Gastrocnemius medialis (tissue), 4 donors: ENCODE results near the gene SNAP25. TPM values are rescaled to one million over a fixed set of nuclear protein-coding genes. Genes with fewer than 3 reads are reported as not detected.

Experiments
- ATAC-seq, 2 donors: fragments of 150-250 bp; one replicate each; pipeline ENCODE4 v1.9.1; 2016
- DNase-seq, 2 donors: peaks; one replicate each; pipeline ENCODE4 v3.0.0-alpha.2; 2019
- H3K27ac ChIP-seq, 4 donors: fragments of 200-600 bp; sonication (generic); 1 replicate in 1 of 4; 2 replicates in 3 of 4; pipeline ENCODE4 v1.5.1; 2016 to 2018; ENCODE audit warnings: mild to moderate bottlenecking in 2 of 4, moderate library complexity in 1 of 4
- H3K27me3 ChIP-seq, 3 donors: fragments of 200-600 bp; sonication (generic) in 2 of 3; 1 replicate in 1 of 3; 2 replicates in 2 of 3; pipeline versions ENCODE4 v1.5.1 to v1.6.0; 2016 to 2019; ENCODE audit warnings: mild to moderate bottlenecking in 1 of 3, moderate library complexity in 1 of 3
- H3K36me3 ChIP-seq, 2 donors: fragments of 200-600 bp; sonication (generic) in 1 of 2; one replicate each; pipeline ENCODE4 v1.5.1; 2017 to 2018
- H3K4me1 ChIP-seq, 2 donors: fragments of 200-600 bp; sonication (generic) in 1 of 2; one replicate each; pipeline ENCODE4 v1.5.1; 2016 to 2017; ENCODE audit warnings: mild to moderate bottlenecking in 2 of 2
- H3K4me3 ChIP-seq, 4 donors: fragments of 200-600 bp; sonication (generic) in 3 of 4; 1 replicate in 1 of 4; 2 replicates in 3 of 4; pipeline ENCODE4 v1.5.1; 2016 to 2019; ENCODE audit warnings: mild to moderate bottlenecking in 2 of 4
- H3K9me3 ChIP-seq, 3 donors: fragments of 200-600 bp; sonication (generic) in 2 of 3; 1 replicate in 1 of 3; 2 replicates in 2 of 3; pipeline ENCODE4 v1.5.1; 2016 to 2019
- CTCF ChIP-seq, 5 experiments: fragments of 450-650 bp in 3 of 5; fragments of 200-600 bp in 2 of 5; sonication (generic) in 2 of 5; IDR thresholded peaks in 4 of 5; conservative IDR thresholded peaks in 1 of 5; 1 replicate in 4 of 5; 2 replicates in 1 of 5; pipeline ENCODE4 v1.5.1; 2016 to 2019; ENCODE audit warnings: antibody characterized with exemption in 5 of 5, mild to moderate bottlenecking in 3 of 5, moderate library complexity in 3 of 5
- POLR2A ChIP-seq, 2 donors: fragments of 450-650 bp; IDR thresholded peaks; one replicate each; pipeline ENCODE4 v1.6.1; 2017; ENCODE audit warnings: antibody characterized with exemption in 2 of 2, mild to moderate bottlenecking in 2 of 2, moderate library complexity in 2 of 2
- in situ Hi-C, 4 donors: fragments of 200-750 bp; cut with MboI; loops; one replicate each; pipeline versions ENCODE4 v1.15.0 to v1.8.0; 2017; ENCODE audit warnings: low sequenced_read_pairs in 4 of 4
- intact Hi-C: fragments of 100-400 bp; cut with DNase I; formaldehyde crosslinking; loops from one replicate; pipeline ENCODE4 v1.15.1; 2023; ENCODE audit warnings: low total_unique reads
- total RNA-seq, 4 donors: library from RNA; depleted of rRNA; stranded (reverse); fragments of >200 nt; gene quantifications; one replicate each; pipeline versions ENCODE4 v1.1.0 to v1.2.3, GENCODE V29; 2016

The SNAP25 gene
- total RNA-seq, 4 donors from 2014 or later = 0.23 TPM; not detected in 3

- intact Hi-C loops = no loop called here
- H3K4me1 ChIP-seq = peaks cover 0 to 5% of the 10 kb centered on the region in 2 donors
- H3K36me3 ChIP-seq = no peaks in the 10 kb centered on the region
- no peak overlapping the region for H3K4me3 ChIP-seq
- DNase-seq (no peak), ATAC-seq (peak in 1 of 2 donors; percentile 49)
- no peaks in the 10 kb centered on the region for H3K27me3 ChIP-seq
- no peak for TF ChIP-seq POLR2A (IDR thresholded peaks at IDR 0.05)
- no peak for TF ChIP-seq CTCF (IDR thresholded peaks at IDR 0.05 in 4 of 5, conservative IDR thresholded peaks at IDR 0.05 in 1 of 5)
- H3K9me3 ChIP-seq = no peaks in the 10 kb centered on the region
- in situ Hi-C loops = no loop called here
- H3K27ac ChIP-seq = no peak overlapping the region
Observed at GRCh38 chr20:10356628-10357027, 138.0 kb downstream of the SNAP25 start.

Other genes with a start within 250 kb of the SNAP25 start
- gene ANKEF1, start 183.8 kb upstream of the SNAP25 start, total RNA-seq = 1 to 10 TPM in 2 of 4 donors, under 1 TPM in 2; 0.62 to 1.4 (median 1.0) TPM
- gene MKKS, start 215.4 kb downstream of the SNAP25 start, total RNA-seq = 10 to 100 TPM in 3 of 4 donors, 1 to 10 TPM in 1; 8.1 to 15.2 (median 14.6) TPM
- 1 to 10 TPM in 1 of 4 donors, under 1 TPM in 3; 0.22 to 1.3 (median 0.71) TPM for gene SLX4IP, start 216.5 kb downstream of the SNAP25 start, total RNA-seq